Measurements from ENCODE around the gene NALCN.

DNA sequence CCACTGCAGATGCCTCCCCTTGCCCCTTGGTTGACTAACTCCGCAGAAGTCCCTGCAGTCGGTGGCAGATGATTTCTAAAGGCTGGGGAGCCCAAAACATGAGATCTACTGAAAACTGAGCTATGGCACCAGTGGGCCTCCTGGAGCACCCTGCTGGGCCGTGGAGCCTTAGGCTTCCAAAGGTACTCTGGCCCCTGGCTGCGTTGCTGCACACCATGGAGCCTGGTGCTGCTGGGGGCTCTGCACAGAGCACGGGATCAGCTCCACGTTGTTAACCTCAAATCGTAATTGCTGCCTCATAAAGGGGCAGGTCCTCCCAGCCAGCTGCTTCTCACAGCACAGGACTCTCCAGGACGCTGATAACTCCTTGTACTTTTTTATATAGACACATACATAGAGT lies 357.5 kb downstream of the NALCN start:
- TF ChIP-seq POLR2A (IDR thresholded peaks at IDR 0.05; ENCODE audit: low read length) (no peak), GATA1 (IDR thresholded peaks at IDR 0.05; ENCODE audit: low read depth, low read length) (no peak)
